PC-9 (cell line): ENCODE data around the gene PDE7B. TPM values are rescaled to one million over a fixed set of nuclear protein-coding genes. Genes with fewer than 3 reads are reported as not detected.

Experiments used
- BruUV-seq: library from RNA; stranded (reverse); fragments of 400-500 nt; replicated peaks from 2 replicates; lab custom pipeline; 2021; lab: Mats Ljungman, UMichigan
- CTCF ChIA-PET: fragments of 300-600 bp; sonication (Branson Sonifier 250); formaldehyde crosslinking; loops from one replicate; lab custom pipeline; 2022; ENCODE audit warnings: antibody characterized with exemption; lab: Charles Lee
- POLR2A ChIA-PET: fragments of 300-600 bp; sonication (Branson Sonifier 250); formaldehyde crosslinking; loops from one replicate; lab custom pipeline; 2022; ENCODE audit warnings: antibody characterized with exemption; ENCODE audit not compliant: unreplicated experiment; lab: Charles Lee
- DNase-seq, 2 experiments: peaks; one replicate each; pipeline versions ENCODE4 v3.0.0 to v3.0.0-alpha.2; 2015 to 2022; ENCODE audit warnings: mixed read lengths in 1 of 2
- H2AFZ ChIP-seq: fragments of 200-600 bp; sonication (generic); 2 replicates; pipeline ENCODE4 v1.8.1; 2017; ENCODE audit warnings: antibody characterized with exemption
- H3F3A ChIP-seq: fragments of 200-600 bp; sonication (generic); 2 replicates; pipeline ENCODE4 v1.8.1; 2017; ENCODE audit warnings: antibody characterized with exemption, mild to moderate bottlenecking, low read depth; ENCODE audit not compliant: insufficient read depth
- H3K27ac ChIP-seq: fragments of 200-600 bp; sonication (generic); 2 replicates; pipeline ENCODE4 v1.6.1; 2016; ENCODE audit warnings: mixed run types
- H3K27me3 ChIP-seq: fragments of 200-600 bp; sonication (generic); 2 replicates; pipeline ENCODE4 v1.6.1; 2016; ENCODE audit warnings: low read depth, mixed run types; ENCODE audit not compliant: insufficient read depth
- H3K36me3 ChIP-seq: fragments of 200-600 bp; sonication (generic); 2 replicates; pipeline ENCODE4 v1.6.1; 2016; ENCODE audit warnings: low read depth, mixed run types
- H3K4me1 ChIP-seq: fragments of 200-600 bp; sonication (generic); replicated peaks from 2 replicates; pipeline ENCODE4 v1.6.1; 2016; ENCODE audit warnings: mixed run types; ENCODE audit not compliant: insufficient read depth
- H3K4me2 ChIP-seq: fragments of 200-600 bp; sonication (generic); 2 replicates; pipeline ENCODE4 v1.6.1; 2017; ENCODE audit warnings: mixed run types
- H3K4me3 ChIP-seq: fragments of 200-600 bp; sonication (generic); 2 replicates; pipeline ENCODE4 v1.6.1; 2016; ENCODE audit warnings: mixed run types
- H3K79me2 ChIP-seq: fragments of 200-600 bp; sonication (generic); 2 replicates; pipeline ENCODE4 v1.6.1; 2017; ENCODE audit warnings: low read depth, mixed run types
- H3K9me2 ChIP-seq: fragments of 200-600 bp; sonication (generic); 2 replicates; pipeline ENCODE4 v1.8.1; 2017; ENCODE audit warnings: mild to moderate bottlenecking; ENCODE audit not compliant: insufficient read depth
- H3K9me3 ChIP-seq: fragments of 200-600 bp; sonication (generic); 2 replicates; pipeline ENCODE4 v1.8.1; 2016; ENCODE audit warnings: low read depth; ENCODE audit not compliant: insufficient read depth
- H4K20me1 ChIP-seq: fragments of 200-600 bp; sonication (generic); 2 replicates; pipeline ENCODE4 v1.8.1; 2017; ENCODE audit not compliant: insufficient read depth
- CTCF ChIP-seq: fragments of 200-600 bp; sonication (generic); conservative IDR thresholded peaks from 2 replicates; pipeline ENCODE4 v1.6.1; 2017; ENCODE audit warnings: mixed run types, antibody characterized with exemption, mild to moderate bottlenecking, moderate library complexity
- EZH2 ChIP-seq: fragments of 200-600 bp; sonication (generic); IDR thresholded peaks from 2 replicates; pipeline ENCODE4 v1.8.0; 2017; ENCODE audit warnings: antibody characterized with exemption, low read depth
- intact Hi-C: fragments of 100-400 bp; cut with micrococcal nuclease; formaldehyde crosslinking; loops from one replicate; pipeline ENCODE4 v1.10.0; 2022; ENCODE audit not compliant: unreplicated experiment
- total RNA-seq: library from RNA; stranded (reverse); gene quantifications from 2 replicates; pipeline ENCODE4 v1.2.3, GENCODE V29; 2021

Gene PDE7B
- total RNA-seq, 1 experiment from 2014 or later, result 0.31 TPM

GRCh38 chr6:135941275-135942025, 89.9 kb downstream of the PDE7B start:
- no peak overlapping the region for H2AFZ ChIP-seq
- H3F3A ChIP-seq, result no peaks in the 10 kb centered on the region
- ChIA-PET POLR2A (no interaction called here), CTCF (no interaction called here)
- no peak overlapping the region for H3K4me3 ChIP-seq
- H3K79me2 ChIP-seq, result no peaks in the 10 kb centered on the region
- no peak for DNase-seq
- H3K27ac ChIP-seq, result no peak overlapping the region
- H3K9me2 ChIP-seq, result no peaks in the 10 kb centered on the region
- H3K4me1 ChIP-seq, result peaks cover 2% of the 10 kb centered on the region; the same call in 1 of the 2 replicates
- intact Hi-C loops, result no loop called here
- TF ChIP-seq CTCF, result no peak
- no peak for TF ChIP-seq EZH2
- H4K20me1 ChIP-seq, result no peaks in the 10 kb centered on the region
- H3K4me2 ChIP-seq, result no peak overlapping the region
- BruUV-seq, result no TSS peak
- H3K27me3 ChIP-seq, result no peaks in the 10 kb centered on the region
- H3K9me3 ChIP-seq, result no peaks in the 10 kb centered on the region
- H3K36me3 ChIP-seq, result no peaks in the 10 kb centered on the region

- Histone ChIP-seq H3K27ac (no peak overlapping the region), H3K9me3 (no peaks in the 10 kb centered on the region), H3K36me3 (no peaks in the 10 kb centered on the region), H3K4me3 (no peak overlapping the region), H3K4me1 (no peaks in the 10 kb centered on the region), H3F3A (no peaks in the 10 kb centered on the region), H3K9me2 (no peaks in the 10 kb centered on the region), H2AFZ (no peak overlapping the region), H3K4me2 (no peak overlapping the region), H4K20me1 (no peaks in the 10 kb centered on the region), H3K79me2 (no peaks in the 10 kb centered on the region), H3K27me3 (no peaks in the 10 kb centered on the region)
- POLR2A ChIA-PET, result no interaction called here
- intact Hi-C loops, result no loop called here
- no TSS peak for BruUV-seq
- CTCF ChIA-PET, result no interaction called here
- no peak for DNase-seq
- no peak for TF ChIP-seq CTCF
- TF ChIP-seq EZH2, result no peak
Measured at GRCh38 chr6:135944120-135944519, 92.6 kb downstream of the PDE7B start.

- H3K4me3 ChIP-seq, result no peak overlapping the region
- H2AFZ ChIP-seq, result no peak overlapping the region
- H3F3A ChIP-seq, result no peaks in the 10 kb centered on the region
- POLR2A ChIA-PET, result no interaction called here
- no TSS peak for BruUV-seq
- no peak for DNase-seq
- H3K27ac ChIP-seq, result no peak overlapping the region
- H3K9me3 ChIP-seq, result no peaks in the 10 kb centered on the region
- H3K79me2 ChIP-seq, result no peaks in the 10 kb centered on the region
- TF ChIP-seq EZH2 (no peak), CTCF (no peak)
- H3K9me2 ChIP-seq, result no peaks in the 10 kb centered on the region
- H3K27me3 ChIP-seq, result no peaks in the 10 kb centered on the region
- intact Hi-C loops, result no loop called here
- H3K4me2 ChIP-seq, result no peak overlapping the region
- CTCF ChIA-PET, result no interaction called here
- no peaks in the 10 kb centered on the region for H3K36me3 ChIP-seq
- H4K20me1 ChIP-seq, result no peaks in the 10 kb centered on the region
- H3K4me1 ChIP-seq, result no peaks in the 10 kb centered on the region
Measured at GRCh38 chr6:135946674-135947073, 95.2 kb downstream of the PDE7B start.
